Natural killer cell treated with Interleukin-12 subunit alpha and Interleukin-12 subunit beta and Interleukin-15 and Interleukin-18, amount 100 ng/mL, for 72 hours (primary cell): ENCODE results near the gene SMIM38. TPM values are rescaled to one million over a fixed set of nuclear protein-coding genes. Genes with fewer than 3 reads are reported as not detected.

Source experiments
- ATAC-seq, 2 donors: fragments of 150-1000 bp; cut with Tn5 transposase in 1 of 2; sonication (Bioruptor Pico), chemical (Tn5 transposase) in 1 of 2; 2 replicates each; pipeline ENCODE4 v1.10.0; 2021
- DNase-seq: peaks from one replicate; pipeline ENCODE4 v3.0.0; 2022; ENCODE audit warnings: low spot score
- H3K27ac Mint-ChIP-seq, 2 donors: 1 replicate in 1 of 2; 2 replicates in 1 of 2; pipeline ENCODE4 v1.8.0; 2022; ENCODE audit warnings: mixed read lengths in 2 of 2, mild to moderate bottlenecking in 1 of 2, moderate library complexity in 1 of 2
- H3K27me3 Mint-ChIP-seq, 2 donors: 1 replicate in 1 of 2; 2 replicates in 1 of 2; pipeline ENCODE4 v1.8.0; 2022; ENCODE audit warnings: mixed read lengths in 2 of 2
- H3K36me3 Mint-ChIP-seq: one replicate; pipeline ENCODE4 v1.8.0; 2022; ENCODE audit warnings: mixed read lengths
- H3K4me1 Mint-ChIP-seq, 2 donors: 1 replicate in 1 of 2; 2 replicates in 1 of 2; pipeline ENCODE4 v1.8.0; 2022; ENCODE audit warnings: low read depth in 2 of 2, mixed read lengths in 2 of 2, mild to moderate bottlenecking in 1 of 2
- H3K4me3 Mint-ChIP-seq: one replicate; pipeline ENCODE4 v1.8.0; 2022; ENCODE audit warnings: mixed read lengths
- H3K9me3 Mint-ChIP-seq: 2 replicates; pipeline ENCODE4 v1.8.0; 2022; ENCODE audit warnings: mixed read lengths
- total RNA-seq, 2 donors: library from RNA; stranded (reverse); gene quantifications; one replicate each; pipeline ENCODE4 v1.2.3, GENCODE V29; 2022

Gene SMIM38
- total RNA-seq, 2 donors from 2014 or later = 0.89 TPM; not detected in 1

- ATAC-seq = no peak
- no peak overlapping the region for H3K27ac Mint-ChIP-seq
- H3K27me3 Mint-ChIP-seq = peaks cover 10 to 13% of the 10 kb centered on the region in 2 donors
- no peak for DNase-seq
- no peak overlapping the region for H3K4me3 Mint-ChIP-seq
- H3K9me3 Mint-ChIP-seq = no peaks in the 10 kb centered on the region
- H3K4me1 Mint-ChIP-seq = no peaks in the 10 kb centered on the region
- no peaks in the 10 kb centered on the region for H3K36me3 Mint-ChIP-seq
Measured at GRCh38 chr11:69180226-69180625, 24.5 kb downstream of the SMIM38 start.

GRCh38 chr11:69180726-69181125 lies 25.0 kb downstream of the SMIM38 start:
- DNase-seq (peak; percentile 16), ATAC-seq (no peak)
- Mint-ChIP-seq H3K4me1 (no peaks in the 10 kb centered on the region), H3K27me3 (peaks cover 10 to 13% of the 10 kb centered on the region in 2 donors), H3K27ac (no peak overlapping the region), H3K9me3 (no peaks in the 10 kb centered on the region), H3K4me3 (no peak overlapping the region), H3K36me3 (no peaks in the 10 kb centered on the region)

GRCh38 chr11:69183613-69184012 lies 27.9 kb downstream of the SMIM38 start:
- no peak overlapping the region for H3K27ac Mint-ChIP-seq
- ATAC-seq (peak in 1 of 2 donors; percentile 44), DNase-seq (peak; percentile 8)
- H3K9me3 Mint-ChIP-seq = peaks cover 2% of the 10 kb centered on the region
- no peak overlapping the region for H3K4me3 Mint-ChIP-seq
- H3K4me1 Mint-ChIP-seq = no peaks in the 10 kb centered on the region
- no peaks in the 10 kb centered on the region for H3K36me3 Mint-ChIP-seq
- peaks cover 14 to 20% of the 10 kb centered on the region in 2 donors for H3K27me3 Mint-ChIP-seq

- Mint-ChIP-seq H3K36me3 (no peaks in the 10 kb centered on the region), H3K27ac (no peak overlapping the region), H3K9me3 (peaks cover 7% of the 10 kb centered on the region), H3K27me3 (peaks cover 12 to 27% of the 10 kb centered on the region in 2 donors), H3K4me3 (no peak overlapping the region), H3K4me1 (no peaks in the 10 kb centered on the region)
- DNase-seq = peak; percentile 52
- no peak for ATAC-seq
Measured at GRCh38 chr11:69186316-69187260, 30.9 kb downstream of the SMIM38 start.

GRCh38 chr11:69187540-69188065 lies 31.9 kb downstream of the SMIM38 start:
- Mint-ChIP-seq H3K36me3 (no peaks in the 10 kb centered on the region), H3K27ac (no peak overlapping the region)
- peak; percentile 6 for DNase-seq

GRCh38 chr11:69189059-69189458 lies 33.3 kb downstream of the SMIM38 start:
- Mint-ChIP-seq H3K4me1 (no peaks in the 10 kb centered on the region), H3K27ac (no peak overlapping the region), H3K4me3 (no peak overlapping the region), H3K27me3 (peaks cover 7 to 19% of the 10 kb centered on the region in 2 donors), H3K9me3 (peaks cover 7% of the 10 kb centered on the region), H3K36me3 (no peaks in the 10 kb centered on the region)
- DNase-seq = no peak
- ATAC-seq = no peak

More at GRCh38 chr11:69187540-69188065, 31.9 kb downstream of the SMIM38 start:
- H3K9me3 Mint-ChIP-seq = peaks cover 7% of the 10 kb centered on the region
- ATAC-seq = no peak
- no peaks in the 10 kb centered on the region for H3K4me1 Mint-ChIP-seq
- H3K4me3 Mint-ChIP-seq = no peak overlapping the region
- peaks cover 11 to 25% of the 10 kb centered on the region in 2 donors for H3K27me3 Mint-ChIP-seq

- DNase-seq = no peak
- Mint-ChIP-seq H3K4me3 (no peak overlapping the region), H3K27ac (no peak overlapping the region), H3K27me3 (peaks cover 7 to 26% of the 10 kb centered on the region in 2 donors), H3K4me1 (no peaks in the 10 kb centered on the region), H3K36me3 (no peaks in the 10 kb centered on the region), H3K9me3 (peaks cover 17% of the 10 kb centered on the region)
- no peak for ATAC-seq
Measured at GRCh38 chr11:69190796-69191536, 35.2 kb downstream of the SMIM38 start.

GRCh38 chr11:69192301-69192721 lies 36.6 kb downstream of the SMIM38 start:
- H3K9me3 Mint-ChIP-seq = peaks cover 17% of the 10 kb centered on the region
- DNase-seq (no peak), ATAC-seq (no peak)
- no peak overlapping the region for H3K4me3 Mint-ChIP-seq
- peaks cover 7 to 26% of the 10 kb centered on the region in 2 donors for H3K27me3 Mint-ChIP-seq
- H3K4me1 Mint-ChIP-seq = no peaks in the 10 kb centered on the region
- no peak overlapping the region for H3K27ac Mint-ChIP-seq
- no peaks in the 10 kb centered on the region for H3K36me3 Mint-ChIP-seq

- Mint-ChIP-seq H3K4me3 (no peak overlapping the region), H3K36me3 (no peaks in the 10 kb centered on the region), H3K27ac (no peak overlapping the region), H3K27me3 (peaks cover 6 to 20% of the 10 kb centered on the region in 2 donors), H3K9me3 (peaks cover 17% of the 10 kb centered on the region), H3K4me1 (no peaks in the 10 kb centered on the region)
- DNase-seq (no peak), ATAC-seq (no peak)
Measured at GRCh38 chr11:69193151-69193550, 37.4 kb downstream of the SMIM38 start.

- no peaks in the 10 kb centered on the region for H3K4me1 Mint-ChIP-seq
- ATAC-seq (no peak), DNase-seq (no peak)
- H3K27me3 Mint-ChIP-seq = peaks cover 4 to 21% of the 10 kb centered on the region in 2 donors
- H3K27ac Mint-ChIP-seq = no peak overlapping the region
- no peak overlapping the region for H3K4me3 Mint-ChIP-seq
- H3K9me3 Mint-ChIP-seq = peaks cover 14% of the 10 kb centered on the region
- H3K36me3 Mint-ChIP-seq = no peaks in the 10 kb centered on the region
Measured at GRCh38 chr11:69193629-69194028, 37.9 kb downstream of the SMIM38 start.

GRCh38 chr11:69194396-69194795 lies 38.7 kb downstream of the SMIM38 start:
- Mint-ChIP-seq H3K4me1 (no peaks in the 10 kb centered on the region), H3K27ac (no peak overlapping the region), H3K27me3 (peaks cover 5 to 21% of the 10 kb centered on the region in 2 donors), H3K36me3 (no peaks in the 10 kb centered on the region), H3K9me3 (peaks cover 10% of the 10 kb centered on the region), H3K4me3 (no peak overlapping the region)
- DNase-seq = no peak
- no peak for ATAC-seq

- H3K4me3 Mint-ChIP-seq = no peak overlapping the region
- no peaks in the 10 kb centered on the region for H3K4me1 Mint-ChIP-seq
- no peak overlapping the region for H3K27ac Mint-ChIP-seq
- ATAC-seq = no peak
- peaks cover 5 to 18% of the 10 kb centered on the region in 2 donors for H3K27me3 Mint-ChIP-seq
- no peak for DNase-seq
- H3K9me3 Mint-ChIP-seq = peaks cover 10% of the 10 kb centered on the region
- H3K36me3 Mint-ChIP-seq = no peaks in the 10 kb centered on the region
Measured at GRCh38 chr11:69194956-69195355, 39.2 kb downstream of the SMIM38 start.

GRCh38 chr11:69195824-69196782 lies 40.4 kb downstream of the SMIM38 start:
- no peak overlapping the region for H3K27ac Mint-ChIP-seq
- H3K4me3 Mint-ChIP-seq = no peak overlapping the region
- DNase-seq = no peak
- no peak for ATAC-seq
- no peaks in the 10 kb centered on the region for H3K4me1 Mint-ChIP-seq
- peaks cover 5 to 18% of the 10 kb centered on the region in 2 donors for H3K27me3 Mint-ChIP-seq
- peaks cover 10% of the 10 kb centered on the region for H3K9me3 Mint-ChIP-seq
- H3K36me3 Mint-ChIP-seq = no peaks in the 10 kb centered on the region
